ENCODE data around the gene C15orf62.

- TF ChIP-seq TAF1 (IDR thresholded peaks at IDR 0.05; ENCODE audit: borderline replicate concordance, insufficient read depth, low read length) (no peak), REST (IDR thresholded peaks at IDR 0.05; ENCODE audit: insufficient read depth in 1 of 2, low read depth in 2 of 2, low read length in 2 of 2) (no peak)
These were observed 14.0 kb upstream of the C15orf62 start for GRCh38 chr15:40755812-40756208.

Measured in PFSK-1 (cell line).